WTC11 (cell line): Measurements from ENCODE around the gene NUP35. TPM values are rescaled to one million over a fixed set of nuclear protein-coding genes. Genes with fewer than 3 reads are reported as not detected.

ENCODE experiments used
- ATAC-seq: fragments of 200-7000 bp; cut with Tn5 transposase; 2 replicates; pipeline ENCODE4 v1.10.0; 2021; ENCODE audit warnings: mild to moderate bottlenecking, moderate library complexity
- Bru-seq: library from RNA; stranded (reverse); fragments of 400-500 nt; gene quantifications from one replicate; lab custom pipeline; 2021; lab: Mats Ljungman, UMichigan
- CTCF ChIA-PET: fragments of 300-600 bp; sonication (Branson Sonifier 250); formaldehyde crosslinking; loops from one replicate; lab custom pipeline; 2021; ENCODE audit warnings: antibody characterized with exemption; lab: Charles Lee
- POLR2A ChIA-PET: fragments of 350-600 bp; sonication (Branson Sonifier 250); formaldehyde crosslinking; loops from one replicate; lab custom pipeline; 2021; ENCODE audit warnings: antibody characterized with exemption; lab: Charles Lee
- DNase-seq: peaks from one replicate; pipeline ENCODE4 v3.0.0; 2021; ENCODE audit warnings: low spot score
- H3K27ac Mint-ChIP-seq: 2 replicates; pipeline ENCODE4 v1.8.0; 2021; ENCODE audit warnings: mixed read lengths
- H3K27me3 Mint-ChIP-seq: 2 replicates; pipeline ENCODE4 v1.8.0; 2021; ENCODE audit warnings: low read depth, mild to moderate bottlenecking, moderate library complexity, mixed read lengths
- H3K36me3 Mint-ChIP-seq: 2 replicates; pipeline ENCODE4 v1.8.0; 2021; ENCODE audit warnings: mixed read lengths
- H3K4me1 Mint-ChIP-seq: 2 replicates; pipeline ENCODE4 v1.8.0; 2022; ENCODE audit warnings: mixed read lengths
- H3K4me3 Mint-ChIP-seq: 2 replicates; pipeline ENCODE4 v1.8.0; 2021; ENCODE audit warnings: mild to moderate bottlenecking, moderate library complexity, mixed read lengths
- H3K9me3 Mint-ChIP-seq: 2 replicates; pipeline ENCODE4 v1.8.0; 2021; ENCODE audit warnings: mixed read lengths
- CREM ChIP-seq: sonication (generic); formaldehyde crosslinking; IDR thresholded peaks from 2 replicates; pipeline ENCODE4 v1.8.1; 2022; ENCODE audit warnings: mild to moderate bottlenecking, missing genetic modification reagents, moderate library complexity
- ETV6 ChIP-seq: sonication (generic); formaldehyde crosslinking; IDR thresholded peaks from 2 replicates; pipeline ENCODE4 v1.8.1; 2022; ENCODE audit warnings: mild to moderate bottlenecking, missing genetic modification reagents
- FOXJ3 ChIP-seq: sonication (generic); formaldehyde crosslinking; IDR thresholded peaks from 2 replicates; pipeline ENCODE4 v1.9.0; 2021; ENCODE audit warnings: missing genetic modification reagents, mild to moderate bottlenecking, borderline replicate concordance
- JAZF1 ChIP-seq: fragments of 250-450 bp; sonication (Bioruptor Pico); IDR thresholded peaks from 2 replicates; pipeline ENCODE4 v1.9.0; 2021; ENCODE audit warnings: moderate library complexity, mild to moderate bottlenecking, inconsistent platforms
- KAT7 ChIP-seq: sonication (generic); formaldehyde crosslinking; IDR thresholded peaks from 2 replicates; pipeline ENCODE4 v1.8.1; 2023; ENCODE audit warnings: missing genetic modification reagents, mild to moderate bottlenecking, borderline replicate concordance
- MYBL2 ChIP-seq: sonication (generic); formaldehyde crosslinking; IDR thresholded peaks from 2 replicates; pipeline ENCODE4 v1.8.1; 2023; ENCODE audit warnings: mild to moderate bottlenecking, moderate library complexity, missing genetic modification reagents
- NFYB ChIP-seq: sonication (generic); formaldehyde crosslinking; conservative IDR thresholded peaks from 2 replicates; pipeline ENCODE4 v1.8.0; 2022; ENCODE audit warnings: low read depth, missing genetic modification reagents
- PRRX2 ChIP-seq: fragments of 250-450 bp; sonication (Bioruptor Pico); IDR thresholded peaks from 2 replicates; pipeline ENCODE4 v1.8.0; 2021; ENCODE audit warnings: mild to moderate bottlenecking
- RELA ChIP-seq: sonication (generic); formaldehyde crosslinking; IDR thresholded peaks from 2 replicates; pipeline ENCODE4 v1.8.1; 2022; ENCODE audit warnings: missing genetic modification reagents, mild to moderate bottlenecking, borderline replicate concordance
- RORB ChIP-seq: fragments of 250-450 bp; sonication (Bioruptor Pico); IDR thresholded peaks from 2 replicates; pipeline ENCODE4 v1.9.0; 2021; ENCODE audit warnings: mild to moderate bottlenecking
- SMAD3 ChIP-seq: sonication (generic); formaldehyde crosslinking; IDR thresholded peaks from 2 replicates; pipeline ENCODE4 v1.8.0; 2022; ENCODE audit warnings: missing genetic modification reagents, mild to moderate bottlenecking, borderline replicate concordance
- SP1 ChIP-seq: sonication (generic); formaldehyde crosslinking; conservative IDR thresholded peaks from 2 replicates; pipeline ENCODE4 v1.8.1; 2022; ENCODE audit warnings: missing genetic modification reagents
- ZBTB21 ChIP-seq: sonication (generic); formaldehyde crosslinking; IDR thresholded peaks from 2 replicates; pipeline ENCODE4 v1.8.1; 2023; ENCODE audit warnings: mild to moderate bottlenecking, missing genetic modification reagents, borderline replicate concordance
- ZNF232 ChIP-seq: sonication (generic); formaldehyde crosslinking; IDR thresholded peaks from 2 replicates; pipeline ENCODE4 v1.8.0; 2022; ENCODE audit warnings: mild to moderate bottlenecking, missing genetic modification reagents
- long read RNA-seq, 3 experiments: library from RNA in 1 of 3; library from capped mRNA in 1 of 3; library from polyadenylated mRNA in 1 of 3; unstranded in 2 of 3; stranded (forward) in 1 of 3; transcript quantifications; one replicate each; pipeline ENCODE4 v2.0.0, GENCODE V29; 2021
- total RNA-seq: library from RNA; stranded (reverse); gene quantifications from 3 replicates; pipeline ENCODE4 v1.2.3, GENCODE V29; 2021
- TF ChIP-seq, protein P1 (sequence below): sonication (generic); formaldehyde crosslinking; IDR thresholded peaks from 2 replicates; pipeline ENCODE4 v1.8.0; 2022; ENCODE audit warnings: missing genetic modification reagents
- TF ChIP-seq, protein P2 (sequence below): sonication (generic); formaldehyde crosslinking; conservative IDR thresholded peaks from 2 replicates; pipeline ENCODE4 v1.8.1; 2023; ENCODE audit warnings: mild to moderate bottlenecking, low read depth, missing genetic modification reagents, moderate library complexity
- TF ChIP-seq, protein P3 (sequence below): sonication (generic); formaldehyde crosslinking; IDR thresholded peaks from 2 replicates; pipeline ENCODE4 v1.8.1; 2023; ENCODE audit warnings: mild to moderate bottlenecking, missing genetic modification reagents, moderate library complexity
- TF ChIP-seq, protein P4 (sequence below): fragments of 200-600 bp; IDR thresholded peaks from 2 replicates; pipeline ENCODE4 v1.8.0; 2022; ENCODE audit warnings: antibody characterized with exemption
- TF ChIP-seq, protein P5 (sequence below): fragments of 250-450 bp; sonication (Bioruptor Pico); IDR thresholded peaks from 2 replicates; pipeline ENCODE4 v1.9.0; 2021; ENCODE audit warnings: mild to moderate bottlenecking
- TF ChIP-seq, protein P6 (sequence below): sonication (generic); formaldehyde crosslinking; IDR thresholded peaks from 2 replicates; pipeline ENCODE4 v1.8.1; 2022; ENCODE audit warnings: missing genetic modification reagents, borderline replicate concordance

The NUP35 gene, protein sequence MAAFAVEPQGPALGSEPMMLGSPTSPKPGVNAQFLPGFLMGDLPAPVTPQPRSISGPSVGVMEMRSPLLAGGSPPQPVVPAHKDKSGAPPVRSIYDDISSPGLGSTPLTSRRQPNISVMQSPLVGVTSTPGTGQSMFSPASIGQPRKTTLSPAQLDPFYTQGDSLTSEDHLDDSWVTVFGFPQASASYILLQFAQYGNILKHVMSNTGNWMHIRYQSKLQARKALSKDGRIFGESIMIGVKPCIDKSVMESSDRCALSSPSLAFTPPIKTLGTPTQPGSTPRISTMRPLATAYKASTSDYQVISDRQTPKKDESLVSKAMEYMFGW
- total RNA-seq (39.5 to 47.2 TPM (median 40.4 TPM) in 3 replicates), Bru-seq, nascent RNA (percentile 93 among the genes with signal in this experiment)
- long read RNA-seq, experiment 1, transcript NUP35-201 (9 exons, 1,633 nt), result major isoform, 118 of 141 reads
- long read RNA-seq, experiment 1, partial matches to known transcripts, result 11 of 141 reads
- long read RNA-seq, experiment 1, other reads (novel, unspliced or antisense), result 10 of 141 reads
- long read RNA-seq, experiment 2, transcript NUP35-201 (9 exons, 1,633 nt), result major isoform, 31 of 59 reads
- long read RNA-seq, experiment 2, partial matches to known transcripts, result 13 of 59 reads
- long read RNA-seq, experiment 2, other reads (novel, unspliced or antisense), result 15 of 59 reads
- long read RNA-seq, experiment 3, transcript NUP35-201 (9 exons, 1,633 nt), result major isoform, 147 of 163 reads
- long read RNA-seq, experiment 3, partial matches to known transcripts, result 1 of 163 reads
- long read RNA-seq, experiment 3, other reads (novel, unspliced or antisense), result 14 of 163 reads

DNA sequence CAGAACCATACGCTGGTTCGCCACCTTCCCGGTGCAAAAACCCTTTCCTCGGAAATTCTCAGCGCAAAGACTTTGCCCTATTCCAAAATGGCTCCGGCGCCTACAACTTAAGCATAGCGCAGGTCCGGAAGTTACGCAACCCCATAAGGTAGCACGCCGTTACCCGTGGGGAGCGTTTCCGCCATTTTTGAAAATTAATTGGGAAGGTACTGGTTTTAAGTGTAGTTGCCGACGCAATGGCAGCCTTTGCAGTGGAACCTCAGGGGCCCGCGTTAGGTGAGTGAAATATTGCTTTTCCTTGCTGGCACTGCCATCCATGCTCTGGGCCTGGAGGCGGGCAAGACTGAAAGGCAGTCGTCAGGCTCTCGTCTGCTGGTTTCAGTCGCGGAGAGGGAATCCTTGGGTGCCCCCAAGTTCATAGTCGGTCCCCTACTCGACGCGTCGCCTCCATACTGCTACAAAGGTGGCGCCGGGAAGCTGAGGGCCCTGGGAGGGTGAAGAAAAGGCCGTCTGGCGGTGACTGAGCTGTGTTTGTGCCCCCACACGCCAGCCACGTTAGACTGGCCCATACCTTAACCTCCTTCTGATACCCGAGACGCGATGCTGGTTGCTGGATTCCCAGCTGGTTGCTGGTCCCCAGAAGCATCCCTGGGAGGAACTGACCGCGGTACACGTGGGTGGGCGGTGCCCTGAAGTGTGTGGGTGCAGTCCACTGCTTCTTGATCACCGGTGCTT is at the start of gene NUP35:
Gene NUP35 (plus strand): TSS at position 222 of the 735 bp plus-strand sequence. CDS start 15 bp downstream, at position 237.
- Mint-ChIP-seq H3K27me3 (no peaks in the 10 kb centered on the region; the same call in 1 of the 2 replicates), H3K27ac (peak within 1 kb of the TSS; percentile 99), H3K9me3 (no peaks in the 10 kb centered on the region), H3K4me3 (peak within 1 kb of the TSS; percentile 96), H3K36me3 (peaks cover 10% of the 10 kb centered on the region), H3K4me1 (peaks cover 29% of the 10 kb centered on the region)
- ChIA-PET CTCF (interaction anchor here (0.8 to 2.0 kb wide), 3 partner anchors 48 to 256 kb away, joined by 3 to 8 read pairs (median 4); no protein-coding TSS in a partner anchor), POLR2A (interaction anchor here (0.7 to 1.3 kb wide), 6 partner anchors 8 to 258 kb away, joined by 3 to 6 read pairs (median 3); partner anchors contain the start of gene FRZB)
- ATAC-seq (peak; percentile 86), DNase-seq (peak; percentile 85)
- TF ChIP-seq ZNF232 (CRISPR knock-in tag) (no peak), PRRX2 (CRISPR knock-in tag) (no peak), RELA (CRISPR knock-in tag) (no peak), ZBTB21 (CRISPR knock-in tag) (no peak), KAT7 (CRISPR knock-in tag) (no peak), RORB (CRISPR knock-in tag) (no peak), SMAD3 (no peak; the same call in 1 of the 2 replicates), NFYB (CRISPR knock-in tag) (no peak), CREM (CRISPR knock-in tag) (peak; percentile 83), ETV6 (CRISPR knock-in tag) (no peak), MYBL2 (CRISPR knock-in tag) (peak; percentile 96), FOXJ3 (CRISPR knock-in tag) (no peak), JAZF1 (no peak), SP1 (CRISPR knock-in tag) (peak; percentile 71)
- TF ChIP-seq, protein P1, sequence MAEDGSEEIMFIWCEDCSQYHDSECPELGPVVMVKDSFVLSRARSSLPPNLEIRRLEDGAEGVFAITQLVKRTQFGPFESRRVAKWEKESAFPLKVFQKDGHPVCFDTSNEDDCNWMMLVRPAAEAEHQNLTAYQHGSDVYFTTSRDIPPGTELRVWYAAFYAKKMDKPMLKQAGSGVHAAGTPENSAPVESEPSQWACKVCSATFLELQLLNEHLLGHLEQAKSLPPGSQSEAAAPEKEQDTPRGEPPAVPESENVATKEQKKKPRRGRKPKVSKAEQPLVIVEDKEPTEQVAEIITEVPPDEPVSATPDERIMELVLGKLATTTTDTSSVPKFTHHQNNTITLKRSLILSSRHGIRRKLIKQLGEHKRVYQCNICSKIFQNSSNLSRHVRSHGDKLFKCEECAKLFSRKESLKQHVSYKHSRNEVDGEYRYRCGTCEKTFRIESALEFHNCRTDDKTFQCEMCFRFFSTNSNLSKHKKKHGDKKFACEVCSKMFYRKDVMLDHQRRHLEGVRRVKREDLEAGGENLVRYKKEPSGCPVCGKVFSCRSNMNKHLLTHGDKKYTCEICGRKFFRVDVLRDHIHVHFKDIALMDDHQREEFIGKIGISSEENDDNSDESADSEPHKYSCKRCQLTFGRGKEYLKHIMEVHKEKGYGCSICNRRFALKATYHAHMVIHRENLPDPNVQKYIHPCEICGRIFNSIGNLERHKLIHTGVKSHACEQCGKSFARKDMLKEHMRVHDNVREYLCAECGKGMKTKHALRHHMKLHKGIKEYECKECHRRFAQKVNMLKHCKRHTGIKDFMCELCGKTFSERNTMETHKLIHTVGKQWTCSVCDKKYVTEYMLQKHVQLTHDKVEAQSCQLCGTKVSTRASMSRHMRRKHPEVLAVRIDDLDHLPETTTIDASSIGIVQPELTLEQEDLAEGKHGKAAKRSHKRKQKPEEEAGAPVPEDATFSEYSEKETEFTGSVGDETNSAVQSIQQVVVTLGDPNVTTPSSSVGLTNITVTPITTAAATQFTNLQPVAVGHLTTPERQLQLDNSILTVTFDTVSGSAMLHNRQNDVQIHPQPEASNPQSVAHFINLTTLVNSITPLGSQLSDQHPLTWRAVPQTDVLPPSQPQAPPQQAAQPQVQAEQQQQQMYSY (CRISPR knock-in tag), result no peak
- TF ChIP-seq, protein P2, sequence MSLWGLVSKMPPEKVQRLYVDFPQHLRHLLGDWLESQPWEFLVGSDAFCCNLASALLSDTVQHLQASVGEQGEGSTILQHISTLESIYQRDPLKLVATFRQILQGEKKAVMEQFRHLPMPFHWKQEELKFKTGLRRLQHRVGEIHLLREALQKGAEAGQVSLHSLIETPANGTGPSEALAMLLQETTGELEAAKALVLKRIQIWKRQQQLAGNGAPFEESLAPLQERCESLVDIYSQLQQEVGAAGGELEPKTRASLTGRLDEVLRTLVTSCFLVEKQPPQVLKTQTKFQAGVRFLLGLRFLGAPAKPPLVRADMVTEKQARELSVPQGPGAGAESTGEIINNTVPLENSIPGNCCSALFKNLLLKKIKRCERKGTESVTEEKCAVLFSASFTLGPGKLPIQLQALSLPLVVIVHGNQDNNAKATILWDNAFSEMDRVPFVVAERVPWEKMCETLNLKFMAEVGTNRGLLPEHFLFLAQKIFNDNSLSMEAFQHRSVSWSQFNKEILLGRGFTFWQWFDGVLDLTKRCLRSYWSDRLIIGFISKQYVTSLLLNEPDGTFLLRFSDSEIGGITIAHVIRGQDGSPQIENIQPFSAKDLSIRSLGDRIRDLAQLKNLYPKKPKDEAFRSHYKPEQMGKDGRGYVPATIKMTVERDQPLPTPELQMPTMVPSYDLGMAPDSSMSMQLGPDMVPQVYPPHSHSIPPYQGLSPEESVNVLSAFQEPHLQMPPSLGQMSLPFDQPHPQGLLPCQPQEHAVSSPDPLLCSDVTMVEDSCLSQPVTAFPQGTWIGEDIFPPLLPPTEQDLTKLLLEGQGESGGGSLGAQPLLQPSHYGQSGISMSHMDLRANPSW (CRISPR knock-in tag), result no peak
- TF ChIP-seq, protein P3, sequence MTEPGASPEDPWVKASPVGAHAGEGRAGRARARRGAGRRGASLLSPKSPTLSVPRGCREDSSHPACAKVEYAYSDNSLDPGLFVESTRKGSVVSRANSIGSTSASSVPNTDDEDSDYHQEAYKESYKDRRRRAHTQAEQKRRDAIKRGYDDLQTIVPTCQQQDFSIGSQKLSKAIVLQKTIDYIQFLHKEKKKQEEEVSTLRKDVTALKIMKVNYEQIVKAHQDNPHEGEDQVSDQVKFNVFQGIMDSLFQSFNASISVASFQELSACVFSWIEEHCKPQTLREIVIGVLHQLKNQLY (CRISPR knock-in tag), result no peak
- TF ChIP-seq, protein P4, sequence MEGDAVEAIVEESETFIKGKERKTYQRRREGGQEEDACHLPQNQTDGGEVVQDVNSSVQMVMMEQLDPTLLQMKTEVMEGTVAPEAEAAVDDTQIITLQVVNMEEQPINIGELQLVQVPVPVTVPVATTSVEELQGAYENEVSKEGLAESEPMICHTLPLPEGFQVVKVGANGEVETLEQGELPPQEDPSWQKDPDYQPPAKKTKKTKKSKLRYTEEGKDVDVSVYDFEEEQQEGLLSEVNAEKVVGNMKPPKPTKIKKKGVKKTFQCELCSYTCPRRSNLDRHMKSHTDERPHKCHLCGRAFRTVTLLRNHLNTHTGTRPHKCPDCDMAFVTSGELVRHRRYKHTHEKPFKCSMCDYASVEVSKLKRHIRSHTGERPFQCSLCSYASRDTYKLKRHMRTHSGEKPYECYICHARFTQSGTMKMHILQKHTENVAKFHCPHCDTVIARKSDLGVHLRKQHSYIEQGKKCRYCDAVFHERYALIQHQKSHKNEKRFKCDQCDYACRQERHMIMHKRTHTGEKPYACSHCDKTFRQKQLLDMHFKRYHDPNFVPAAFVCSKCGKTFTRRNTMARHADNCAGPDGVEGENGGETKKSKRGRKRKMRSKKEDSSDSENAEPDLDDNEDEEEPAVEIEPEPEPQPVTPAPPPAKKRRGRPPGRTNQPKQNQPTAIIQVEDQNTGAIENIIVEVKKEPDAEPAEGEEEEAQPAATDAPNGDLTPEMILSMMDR, result no peak
- TF ChIP-seq, protein P5, sequence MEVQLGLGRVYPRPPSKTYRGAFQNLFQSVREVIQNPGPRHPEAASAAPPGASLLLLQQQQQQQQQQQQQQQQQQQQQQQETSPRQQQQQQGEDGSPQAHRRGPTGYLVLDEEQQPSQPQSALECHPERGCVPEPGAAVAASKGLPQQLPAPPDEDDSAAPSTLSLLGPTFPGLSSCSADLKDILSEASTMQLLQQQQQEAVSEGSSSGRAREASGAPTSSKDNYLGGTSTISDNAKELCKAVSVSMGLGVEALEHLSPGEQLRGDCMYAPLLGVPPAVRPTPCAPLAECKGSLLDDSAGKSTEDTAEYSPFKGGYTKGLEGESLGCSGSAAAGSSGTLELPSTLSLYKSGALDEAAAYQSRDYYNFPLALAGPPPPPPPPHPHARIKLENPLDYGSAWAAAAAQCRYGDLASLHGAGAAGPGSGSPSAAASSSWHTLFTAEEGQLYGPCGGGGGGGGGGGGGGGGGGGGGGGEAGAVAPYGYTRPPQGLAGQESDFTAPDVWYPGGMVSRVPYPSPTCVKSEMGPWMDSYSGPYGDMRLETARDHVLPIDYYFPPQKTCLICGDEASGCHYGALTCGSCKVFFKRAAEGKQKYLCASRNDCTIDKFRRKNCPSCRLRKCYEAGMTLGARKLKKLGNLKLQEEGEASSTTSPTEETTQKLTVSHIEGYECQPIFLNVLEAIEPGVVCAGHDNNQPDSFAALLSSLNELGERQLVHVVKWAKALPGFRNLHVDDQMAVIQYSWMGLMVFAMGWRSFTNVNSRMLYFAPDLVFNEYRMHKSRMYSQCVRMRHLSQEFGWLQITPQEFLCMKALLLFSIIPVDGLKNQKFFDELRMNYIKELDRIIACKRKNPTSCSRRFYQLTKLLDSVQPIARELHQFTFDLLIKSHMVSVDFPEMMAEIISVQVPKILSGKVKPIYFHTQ (CRISPR knock-in tag), result no peak; the same call in 1 of the 2 replicates
- TF ChIP-seq, protein P6, sequence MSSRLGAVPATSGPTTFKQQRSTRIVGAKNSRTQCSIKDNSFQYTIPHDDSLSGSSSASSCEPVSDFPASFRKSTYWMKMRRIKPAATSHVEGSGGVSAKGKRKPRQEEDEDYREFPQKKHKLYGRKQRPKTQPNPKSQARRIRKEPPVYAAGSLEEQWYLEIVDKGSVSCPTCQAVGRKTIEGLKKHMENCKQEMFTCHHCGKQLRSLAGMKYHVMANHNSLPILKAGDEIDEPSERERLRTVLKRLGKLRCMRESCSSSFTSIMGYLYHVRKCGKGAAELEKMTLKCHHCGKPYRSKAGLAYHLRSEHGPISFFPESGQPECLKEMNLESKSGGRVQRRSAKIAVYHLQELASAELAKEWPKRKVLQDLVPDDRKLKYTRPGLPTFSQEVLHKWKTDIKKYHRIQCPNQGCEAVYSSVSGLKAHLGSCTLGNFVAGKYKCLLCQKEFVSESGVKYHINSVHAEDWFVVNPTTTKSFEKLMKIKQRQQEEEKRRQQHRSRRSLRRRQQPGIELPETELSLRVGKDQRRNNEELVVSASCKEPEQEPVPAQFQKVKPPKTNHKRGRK (CRISPR knock-in tag), result no peak
